Testis (tissue), 3 donors: ENCODE data around the gene ARHGAP23. TPM values are rescaled to one million over a fixed set of nuclear protein-coding genes. Genes with fewer than 3 reads are reported as not detected.

Experiments used
- DNase-seq: peaks from one replicate; pipeline ENCODE4 v3.0.0-alpha.2; 2019
- H3K27ac ChIP-seq, 2 donors: fragments of 200-600 bp; sonication (generic); one replicate each; pipeline ENCODE4 v1.5.1; 2019
- H3K27me3 ChIP-seq: fragments of 200-600 bp; sonication (generic); one replicate; pipeline ENCODE4 v1.5.1; 2019
- H3K36me3 ChIP-seq: fragments of 200-600 bp; sonication (generic); one replicate; pipeline ENCODE4 v1.5.1; 2017; ENCODE audit warnings: low read depth; ENCODE audit errors: missing control alignments
- H3K4me1 ChIP-seq: fragments of 200-600 bp; sonication (generic); one replicate; pipeline ENCODE4 v1.5.1; 2019
- H3K4me3 ChIP-seq, 2 donors: fragments of 200-600 bp; sonication (generic); one replicate each; pipeline ENCODE4 v1.5.1; 2017 to 2019
- H3K9me3 ChIP-seq: fragments of 200-600 bp; sonication (generic); one replicate; pipeline ENCODE4 v1.5.1; 2017
- CTCF ChIP-seq, 3 experiments: fragments of 450-650 bp in 2 of 3; fragments of 200-600 bp in 1 of 3; sonication (generic) in 1 of 3; IDR thresholded peaks; one replicate each; pipeline ENCODE4 v1.5.1; 2016 to 2019; ENCODE audit warnings: antibody characterized with exemption in 3 of 3, mild to moderate bottlenecking in 2 of 3, moderate library complexity in 1 of 3
- POLR2A ChIP-seq: fragments of 450-650 bp; IDR thresholded peaks from one replicate; pipeline ENCODE4 v1.6.1; 2017; ENCODE audit warnings: antibody characterized with exemption, mild to moderate bottlenecking, moderate library complexity
- WGBS, 2 donors: methylation state at CpG; one replicate each; pipeline ENCODE4 v1.1.5; 2018; 5-methylcytosine and 5-hydroxymethylcytosine counted together
- intact Hi-C: fragments of 100-400 bp; cut with DNase I; formaldehyde crosslinking; loops from one replicate; pipeline ENCODE4 v1.15.1; 2023; ENCODE audit warnings: low total_unique reads
- polyA plus RNA-seq: library from polyadenylated mRNA; stranded (reverse); fragments of 350-450 nt; fragmentation: Illumina TruSeq; extraction: RNeasy Lipid Tissue Mini Kit (QIAGEN cat#74804); gene quantifications from one replicate; pipeline ENCODE4 v1.2.3, GENCODE V29; 2014; ENCODE audit warnings: low read depth, low replicate concordance; ENCODE audit not compliant: insufficient read depth
- total RNA-seq, 2 donors: library from RNA; depleted of rRNA; stranded (reverse); fragments of >200 nt; gene quantifications; one replicate each; pipeline ENCODE4 v1.2.3, GENCODE V29; 2016

ARHGAP23 gene
- total and polyA plus RNA-seq, 3 donors from 2014 or later: 78.0 to 235 (median 146) TPM

DNA sequence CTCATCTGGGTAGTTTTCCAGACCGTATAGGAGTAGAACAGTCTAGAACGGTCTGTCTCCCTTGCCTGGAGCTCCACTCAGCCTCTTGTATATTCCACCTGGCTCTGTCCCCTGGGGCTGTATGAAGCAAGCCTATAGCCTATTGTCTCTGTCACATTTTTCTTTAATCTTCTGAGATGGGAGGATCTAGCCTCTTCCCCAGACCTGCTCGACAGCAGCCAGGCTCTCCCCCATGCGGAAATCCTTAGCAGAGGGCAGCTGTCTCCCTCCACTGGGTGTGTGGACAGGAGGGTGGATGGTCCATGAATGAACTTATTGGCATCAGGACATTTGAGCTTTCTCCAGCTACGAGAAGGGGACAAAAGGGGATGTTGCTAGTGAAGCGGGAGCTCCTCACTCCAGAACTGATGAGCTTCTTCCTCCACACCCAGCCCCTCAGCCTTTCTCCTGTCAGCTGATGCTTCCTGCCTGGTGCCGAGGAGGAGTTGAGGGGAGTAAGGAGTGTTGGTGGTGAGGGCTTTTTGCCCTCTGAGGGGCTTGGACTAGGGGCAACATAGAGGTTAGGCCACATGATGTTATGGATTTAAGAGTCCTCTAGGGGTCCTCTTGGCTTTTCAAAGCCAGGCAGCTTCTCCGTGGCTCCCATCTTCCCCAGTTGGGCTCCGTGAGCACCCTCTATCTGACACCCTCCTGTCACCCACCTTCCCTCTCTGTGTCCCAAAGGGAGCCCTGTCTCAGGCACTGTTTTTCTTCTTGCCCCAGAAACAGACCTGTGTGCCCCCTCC lies 28.0 kb downstream of the ARHGAP23 start:
- 66 to 76% methylated on average over 7 to 9 of the region's 9 CpGs for WGBS, 2 donors
- TF ChIP-seq POLR2A (no peak), CTCF (IDR thresholded peaks at IDR 0.05) (no peak)
- peak overlapping the region in 1 of 2 donors; percentile 45 for H3K27ac ChIP-seq
- H3K27me3 ChIP-seq: no peaks in the 10 kb centered on the region
- peaks cover 47% of the 10 kb centered on the region for H3K4me1 ChIP-seq
- peak; percentile 25 for DNase-seq
- H3K9me3 ChIP-seq: no peaks in the 10 kb centered on the region
- no peak overlapping the region for H3K4me3 ChIP-seq
- no peaks in the 10 kb centered on the region for H3K36me3 ChIP-seq
- intact Hi-C loops: no loop called here

DNA sequence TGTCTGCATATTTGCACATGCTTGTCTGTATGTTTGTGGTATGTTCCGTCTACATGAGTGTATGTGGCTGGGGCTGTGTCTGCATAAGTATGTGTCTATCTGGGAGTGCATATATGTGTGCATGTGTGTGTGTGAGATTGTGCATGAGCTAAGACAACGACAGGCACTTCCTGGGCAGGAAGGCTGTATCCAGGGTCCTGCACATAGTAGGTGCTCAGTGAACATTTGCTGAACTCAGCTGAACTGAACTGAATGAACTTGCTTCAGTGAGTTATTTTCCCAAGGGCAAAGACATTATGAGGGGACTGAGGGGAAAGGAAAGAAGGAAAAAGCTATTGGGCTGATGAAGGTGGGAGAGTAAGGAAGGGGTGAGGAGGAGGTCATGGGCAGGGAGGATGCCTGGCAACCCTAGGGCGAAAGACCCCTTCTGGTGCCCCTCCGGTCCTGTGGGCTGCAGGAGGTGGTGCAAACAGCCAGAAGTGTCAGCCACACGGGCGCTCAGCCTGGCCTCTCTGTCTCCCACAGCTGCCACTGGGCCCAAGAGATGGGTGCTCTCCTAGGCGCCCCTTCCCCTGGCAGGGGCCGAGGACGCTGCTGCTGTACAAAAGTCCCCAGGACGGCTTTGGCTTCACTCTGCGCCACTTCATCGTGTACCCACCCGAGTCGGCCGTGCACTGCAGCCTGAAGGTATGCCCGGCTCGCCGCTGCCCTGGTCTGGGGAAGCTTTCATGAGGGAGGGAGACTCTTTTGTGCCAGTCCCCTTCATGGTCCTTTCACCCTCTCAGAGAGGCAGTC lies 29.5 kb downstream of the ARHGAP23 start:
- Histone ChIP-seq H3K4me1 (peaks cover 41% of the 10 kb centered on the region), H3K4me3 (no peak overlapping the region), H3K27me3 (no peaks in the 10 kb centered on the region), H3K9me3 (no peaks in the 10 kb centered on the region), H3K27ac (no peak overlapping the region), H3K36me3 (no peaks in the 10 kb centered on the region)
- WGBS, 2 donors: 71 to 79% methylated on average over 9 to 18 of the region's 18 CpGs
- TF ChIP-seq CTCF (IDR thresholded peaks at IDR 0.05): no peak
- no peak for TF ChIP-seq POLR2A
- intact Hi-C loops: no loop called here
- no peak for DNase-seq

DNA sequence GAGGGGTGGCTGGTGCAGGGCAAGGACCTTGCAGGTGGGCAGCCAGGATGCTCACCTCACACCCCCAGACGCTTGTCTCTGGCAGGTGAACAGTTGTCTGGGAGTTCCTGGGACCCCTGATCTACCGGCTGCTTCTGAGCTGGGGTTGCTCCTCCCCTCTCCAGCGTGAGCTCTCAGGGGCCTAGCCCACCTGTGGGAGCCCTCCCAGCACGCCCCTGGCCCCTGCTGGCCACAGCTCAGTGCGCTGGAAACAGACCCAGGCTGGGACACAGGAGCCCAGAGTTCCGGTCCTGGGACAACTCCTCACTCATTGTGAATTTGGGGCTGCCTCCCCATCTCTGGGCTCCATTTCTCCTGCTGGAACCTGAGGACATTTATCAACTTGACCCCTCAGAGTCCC lies 30.3 kb downstream of the ARHGAP23 start:
- Histone ChIP-seq H3K27me3 (no peaks in the 10 kb centered on the region), H3K4me1 (peaks cover 46% of the 10 kb centered on the region), H3K27ac (no peak overlapping the region), H3K36me3 (no peaks in the 10 kb centered on the region), H3K9me3 (no peaks in the 10 kb centered on the region), H3K4me3 (no peak overlapping the region)
- intact Hi-C loops: no loop called here
- no peak for DNase-seq
- no peak for TF ChIP-seq CTCF (IDR thresholded peaks at IDR 0.05)
- no peak for TF ChIP-seq POLR2A
- WGBS, 2 donors: 77% methylated on average over 6 of the region's 6 CpGs; no CpG with 5 or more reads in 1 of the 2 donors

DNA sequence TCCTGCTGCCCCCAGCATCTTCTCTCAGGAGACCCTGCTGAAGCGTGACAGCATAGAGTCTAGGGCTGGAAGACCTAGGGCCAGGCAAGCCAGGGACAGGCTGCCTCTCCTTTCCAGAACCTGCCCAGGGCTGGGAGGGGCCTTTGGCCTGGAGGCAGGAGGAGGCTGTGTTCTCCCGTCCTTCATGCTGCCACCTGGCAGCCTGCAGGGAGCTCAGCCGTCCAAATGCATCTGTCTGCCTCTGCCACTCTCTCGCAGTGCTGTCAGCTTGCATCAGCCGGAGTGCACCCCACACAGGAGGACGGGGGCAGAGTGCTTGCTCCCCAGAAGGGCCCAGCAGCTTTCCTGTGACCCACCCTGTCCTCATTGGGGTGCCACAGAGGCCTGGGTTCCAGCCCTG lies 31.3 kb downstream of the ARHGAP23 start:
- no peaks in the 10 kb centered on the region for H3K27me3 ChIP-seq
- DNase-seq: no peak
- no peaks in the 10 kb centered on the region for H3K36me3 ChIP-seq
- no peak overlapping the region for H3K4me3 ChIP-seq
- peaks cover 53% of the 10 kb centered on the region for H3K4me1 ChIP-seq
- no peaks in the 10 kb centered on the region for H3K9me3 ChIP-seq
- TF ChIP-seq POLR2A: no peak
- TF ChIP-seq CTCF (IDR thresholded peaks at IDR 0.05): no peak
- 44 to 61% methylated on average over 4 to 6 of the region's 6 CpGs for WGBS, 2 donors
- H3K27ac ChIP-seq: no peak overlapping the region
- intact Hi-C loops: no loop called here
